ENCODE data around the gene FGFR1OP2. TPM values are rescaled to one million over a fixed set of nuclear protein-coding genes. Genes with fewer than 3 reads are reported as not detected.

Gene FGFR1OP2
- total RNA-seq, 1 experiment from 2014 or later: 40.6 TPM

DNA sequence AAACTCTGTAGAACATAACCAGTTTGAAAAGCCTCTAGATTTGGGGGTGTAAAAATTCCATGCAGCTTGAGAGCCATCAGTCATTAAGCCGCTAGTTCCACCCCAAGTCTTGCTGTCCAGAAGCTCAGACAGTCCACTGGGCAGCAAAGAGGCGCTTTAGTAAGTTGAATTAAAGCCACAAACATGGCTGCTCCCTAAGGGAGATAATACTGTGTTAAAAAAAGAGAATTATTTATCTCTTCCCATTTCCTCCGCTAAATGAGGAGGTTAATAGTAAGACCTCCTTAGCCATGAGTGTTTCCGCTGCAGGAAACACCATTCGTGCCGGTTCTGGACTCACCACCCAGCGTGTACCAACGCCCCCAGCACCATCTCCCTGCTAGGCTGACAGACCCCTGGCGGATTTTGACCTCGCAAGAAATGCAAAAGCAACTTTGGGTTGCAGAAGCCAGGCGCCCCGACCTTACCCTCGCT is 75.4 kb downstream of the FGFR1OP2 start:
- BruUV-seq (replicated peaks): no TSS peak
- ChIA-PET CTCF (interaction anchor here (0.6 to 1.8 kb wide), 15 partner anchors 9 to 554 kb away, joined by 3 to 17 read pairs (median 3); partner anchors contain the start of gene MED21), POLR2A (interaction anchor here (0.6 to 6.4 kb wide), 30 partner anchors 7 to 696 kb away, joined by 3 to 91 read pairs (median 5); partner anchors contain the start of genes C12orf71, FGFR1OP2, INTS13 and MED21)
- Mint-ChIP-seq H3K27ac (ENCODE audit: low read depth, unreplicated experiment) (peak overlapping the region; percentile 92), H3K9me3 (ENCODE audit: unreplicated experiment) (no peaks in the 10 kb centered on the region), H3K4me1 (ENCODE audit: insufficient read depth, unreplicated experiment) (peaks cover 33% of the 10 kb centered on the region), H3K4me3 (ENCODE audit: unreplicated experiment) (peak overlapping the region; percentile 89), H3K27me3 (ENCODE audit: insufficient read depth, unreplicated experiment) (no peaks in the 10 kb centered on the region), H3K36me3 (ENCODE audit: insufficient read depth, unreplicated experiment) (peaks cover 26% of the 10 kb centered on the region)
- peak; percentile 42 for DNase-seq (ENCODE audit: unreplicated experiment)
- TF ChIP-seq, protein P1, sequence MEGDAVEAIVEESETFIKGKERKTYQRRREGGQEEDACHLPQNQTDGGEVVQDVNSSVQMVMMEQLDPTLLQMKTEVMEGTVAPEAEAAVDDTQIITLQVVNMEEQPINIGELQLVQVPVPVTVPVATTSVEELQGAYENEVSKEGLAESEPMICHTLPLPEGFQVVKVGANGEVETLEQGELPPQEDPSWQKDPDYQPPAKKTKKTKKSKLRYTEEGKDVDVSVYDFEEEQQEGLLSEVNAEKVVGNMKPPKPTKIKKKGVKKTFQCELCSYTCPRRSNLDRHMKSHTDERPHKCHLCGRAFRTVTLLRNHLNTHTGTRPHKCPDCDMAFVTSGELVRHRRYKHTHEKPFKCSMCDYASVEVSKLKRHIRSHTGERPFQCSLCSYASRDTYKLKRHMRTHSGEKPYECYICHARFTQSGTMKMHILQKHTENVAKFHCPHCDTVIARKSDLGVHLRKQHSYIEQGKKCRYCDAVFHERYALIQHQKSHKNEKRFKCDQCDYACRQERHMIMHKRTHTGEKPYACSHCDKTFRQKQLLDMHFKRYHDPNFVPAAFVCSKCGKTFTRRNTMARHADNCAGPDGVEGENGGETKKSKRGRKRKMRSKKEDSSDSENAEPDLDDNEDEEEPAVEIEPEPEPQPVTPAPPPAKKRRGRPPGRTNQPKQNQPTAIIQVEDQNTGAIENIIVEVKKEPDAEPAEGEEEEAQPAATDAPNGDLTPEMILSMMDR (IDR thresholded peaks at IDR 0.05; ENCODE audit: unreplicated experiment): no peak
- intact Hi-C loops (cut with micrococcal nuclease): loop anchor here (1.0 to 10.0 kb wide), 4 partner anchors 75 to 899 kb away; partner anchors contain the start of gene FGFR1OP2

DNA sequence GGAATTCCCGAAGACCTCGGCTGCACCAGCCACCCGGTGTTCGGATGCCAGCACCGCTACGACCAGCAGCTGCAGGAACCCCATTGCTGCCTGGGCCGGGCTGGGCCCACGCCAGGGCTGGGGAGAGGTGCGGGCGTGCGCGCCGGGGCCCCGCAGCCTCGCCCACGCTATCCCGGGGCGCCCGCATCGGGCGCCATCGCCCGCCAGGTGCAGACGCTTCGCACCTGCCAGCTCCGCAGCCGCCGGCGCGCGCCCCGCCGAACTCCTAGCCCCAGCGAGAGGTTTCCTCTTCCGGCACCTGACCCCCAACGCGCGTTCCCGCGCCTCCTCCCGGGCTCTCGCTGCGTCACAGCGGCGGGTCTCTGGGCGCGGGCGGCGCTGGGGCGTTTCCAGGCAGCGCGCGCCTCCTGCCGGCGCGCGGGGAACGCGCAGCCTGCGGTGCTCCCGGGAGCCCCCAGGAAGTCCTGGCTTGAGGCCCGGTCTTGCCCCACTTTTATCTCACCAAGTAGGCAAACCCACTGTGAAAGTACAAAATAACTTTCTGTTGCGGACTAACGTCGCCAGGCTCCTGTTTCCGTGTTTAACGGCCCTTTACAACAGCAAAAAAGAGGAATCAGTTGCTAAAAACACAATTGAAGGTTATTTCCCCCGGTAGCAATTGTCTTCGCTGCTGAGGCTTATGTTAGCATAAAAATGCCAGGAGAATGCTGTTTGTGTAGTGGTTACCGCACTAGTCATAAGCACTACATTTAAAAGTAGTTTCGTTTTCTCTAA is 76.0 kb downstream of the FGFR1OP2 start, which contains the start of gene TM7SF3:
TM7SF3 (minus strand) TSS at position 300 of the 774 bp plus-strand sequence; CDS start at position 84, 216 bp downstream.
- H3K4me1 Mint-ChIP-seq (ENCODE audit: insufficient read depth, unreplicated experiment): peaks cover 33% of the 10 kb centered on the region
- peak within 1 kb of the TSS; percentile 92 for H3K27ac Mint-ChIP-seq (ENCODE audit: low read depth, unreplicated experiment)
- intact Hi-C loops (cut with micrococcal nuclease): loop anchor here (1.0 to 10.0 kb wide), 3 partner anchors 161 to 899 kb away; no protein-coding TSS in a partner anchor
- peaks cover 20% of the 10 kb centered on the region for H3K36me3 Mint-ChIP-seq (ENCODE audit: insufficient read depth, unreplicated experiment)
- TF ChIP-seq, protein P1 (IDR thresholded peaks at IDR 0.05; ENCODE audit: unreplicated experiment): peak; percentile 92
- POLR2A ChIA-PET: interaction anchor here (0.6 to 6.4 kb wide), 24 partner anchors 9 to 321 kb away, joined by 3 to 91 read pairs (median 6); partner anchors contain the start of genes C12orf71, FGFR1OP2, INTS13 and MED21
- no TSS peak for BruUV-seq (replicated peaks)
- H3K27me3 Mint-ChIP-seq (ENCODE audit: insufficient read depth, unreplicated experiment): no peaks in the 10 kb centered on the region
- CTCF ChIA-PET: interaction anchor here (0.6 to 2.6 kb wide), 18 partner anchors 8 to 620 kb away, joined by 3 to 26 read pairs (median 3); partner anchors contain the start of genes INTS13 and MED21
- peak; percentile 92 for DNase-seq (ENCODE audit: unreplicated experiment)
- H3K4me3 Mint-ChIP-seq (ENCODE audit: unreplicated experiment): peak within 1 kb of the TSS; percentile 89
- no peaks in the 10 kb centered on the region for H3K9me3 Mint-ChIP-seq (ENCODE audit: unreplicated experiment)

DNA sequence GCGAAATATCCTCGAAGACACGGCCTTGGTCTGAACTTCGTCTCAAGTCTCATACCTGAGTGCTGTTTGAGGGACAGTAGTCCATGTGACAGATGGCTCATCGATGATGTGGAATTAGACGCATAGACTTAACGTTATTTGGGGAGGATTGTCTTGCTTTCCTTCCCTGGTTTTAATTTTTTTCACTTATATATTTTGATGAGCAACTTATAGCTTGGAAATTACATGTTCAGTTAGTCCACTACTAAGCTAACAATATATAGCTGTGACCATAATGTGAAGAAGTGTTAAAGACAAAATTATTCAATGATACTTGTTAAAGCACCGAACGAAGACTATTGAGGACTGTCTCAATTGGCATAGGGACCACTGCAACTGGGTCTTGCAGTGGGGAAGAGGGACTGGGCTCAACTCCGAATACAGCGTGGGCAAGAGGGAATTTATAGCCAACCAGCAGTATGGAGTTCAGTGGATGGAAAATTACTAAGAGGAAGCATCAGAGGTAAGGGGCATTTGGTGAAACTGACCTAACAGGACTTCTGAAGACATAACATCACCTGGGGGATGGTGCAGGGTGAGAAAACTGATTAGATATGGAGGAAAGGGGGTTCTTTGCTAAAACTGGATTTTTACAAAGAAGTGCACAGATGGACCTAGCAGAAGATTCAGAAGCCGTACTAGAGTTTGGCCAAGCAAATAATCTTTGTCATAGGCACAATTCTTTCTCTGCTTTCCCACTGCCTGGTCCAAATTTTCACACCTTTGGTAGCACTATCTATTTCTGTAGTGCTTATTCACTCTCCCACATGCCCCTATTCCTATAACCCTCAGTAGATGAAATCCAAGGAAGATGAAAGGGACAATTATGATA is 76.8 kb downstream of the FGFR1OP2 start:
- H3K4me3 Mint-ChIP-seq (ENCODE audit: unreplicated experiment): peak overlapping the region; percentile 89
- no TSS peak for BruUV-seq (replicated peaks)
- H3K27me3 Mint-ChIP-seq (ENCODE audit: insufficient read depth, unreplicated experiment): no peaks in the 10 kb centered on the region
- POLR2A ChIA-PET: interaction anchor here (0.7 to 6.4 kb wide), 17 partner anchors 10 to 319 kb away, joined by 3 to 45 read pairs (median 8); partner anchors contain the start of genes C12orf71, FGFR1OP2, INTS13 and STK38L
- peaks cover 30% of the 10 kb centered on the region for H3K4me1 Mint-ChIP-seq (ENCODE audit: insufficient read depth, unreplicated experiment)
- DNase-seq (ENCODE audit: unreplicated experiment): no peak
- intact Hi-C loops (cut with micrococcal nuclease): loop anchor here (1.0 to 10.0 kb wide), 7 partner anchors 108 to 900 kb away; partner anchors contain the start of gene STK38L
- H3K9me3 Mint-ChIP-seq (ENCODE audit: unreplicated experiment): no peaks in the 10 kb centered on the region
- peak overlapping the region; percentile 92 for H3K27ac Mint-ChIP-seq (ENCODE audit: low read depth, unreplicated experiment)
- CTCF ChIA-PET: interaction anchor here (0.7 to 2.6 kb wide), 18 partner anchors 9 to 621 kb away, joined by 3 to 26 read pairs (median 4); partner anchors contain the start of gene INTS13
- TF ChIP-seq, protein P1 (IDR thresholded peaks at IDR 0.05; ENCODE audit: unreplicated experiment): no peak
- peaks cover 12% of the 10 kb centered on the region for H3K36me3 Mint-ChIP-seq (ENCODE audit: insufficient read depth, unreplicated experiment)
